ENCODE results near the gene FRMD4A. TPM values are rescaled to one million over a fixed set of nuclear protein-coding genes. Genes with fewer than 3 reads are reported as not detected.
A peak's percentile ranks its signal among the peaks of the same experiment; 100 is the strongest.
"Not testable (repeated sequence)": the region's sequence is repeated elsewhere in the genome, so short reads cannot be mapped to it uniquely, and the experiment has no call there.

Gene FRMD4A
- polyA plus RNA-seq, 1 donor = 35.1 TPM

- DNase-seq = no peak
These were observed 491.7 kb downstream of the FRMD4A start for GRCh38 chr10:13839030-13839429.

- DNase-seq = no peak
These were observed 492.8 kb downstream of the FRMD4A start for GRCh38 chr10:13837966-13838365.

GRCh38 chr10:13834581-13835286 is 496.0 kb downstream of the FRMD4A start:
- peak; percentile 40 for DNase-seq

- DNase-seq = no peak
These were observed 499.0 kb downstream of the FRMD4A start for GRCh38 chr10:13831711-13832141.

- DNase-seq = no peak
These were observed 500.3 kb downstream of the FRMD4A start for GRCh38 chr10:13830385-13830784.

GRCh38 chr10:13829790-13830189 is 500.9 kb downstream of the FRMD4A start:
- no peak for DNase-seq

GRCh38 chr10:13828284-13828683 is 502.4 kb downstream of the FRMD4A start:
- DNase-seq = not testable (repeated sequence)

GRCh38 chr10:13827076-13827797 is 503.5 kb downstream of the FRMD4A start:
- DNase-seq = no peak

GRCh38 chr10:13823709-13824405 is 506.9 kb downstream of the FRMD4A start:
- DNase-seq = no peak

GRCh38 chr10:13823096-13823708 is 507.5 kb downstream of the FRMD4A start:
- DNase-seq = no peak

GRCh38 chr10:13822490-13822889 is 508.2 kb downstream of the FRMD4A start:
- no peak for DNase-seq

- no peak for DNase-seq
These were observed 509.8 kb downstream of the FRMD4A start for GRCh38 chr10:13820964-13821337.

GRCh38 chr10:13820119-13820963 is 510.4 kb downstream of the FRMD4A start:
- DNase-seq = no peak

- peak; percentile 32 for DNase-seq
These were observed 514.4 kb downstream of the FRMD4A start for GRCh38 chr10:13816195-13816925.

- DNase-seq = no peak
These were observed 515.0 kb downstream of the FRMD4A start for GRCh38 chr10:13815756-13816155.

GRCh38 chr10:13813550-13813949 is 517.2 kb downstream of the FRMD4A start:
- DNase-seq = no peak

- DNase-seq = no peak
These were observed 517.9 kb downstream of the FRMD4A start for GRCh38 chr10:13812804-13813203.

GRCh38 chr10:13810568-13810967 is 520.2 kb downstream of the FRMD4A start:
- DNase-seq = no peak

- no peak for DNase-seq
These were observed 521.3 kb downstream of the FRMD4A start for GRCh38 chr10:13809427-13809826.

- no peak for DNase-seq
These were observed 522.0 kb downstream of the FRMD4A start for GRCh38 chr10:13808556-13809391.

Data from hindlimb muscle (tissue), 1 donor.